ENCODE data around the gene BCKDHB. TPM values are rescaled to one million over a fixed set of nuclear protein-coding genes. Genes with fewer than 3 reads are reported as not detected.

Gene BCKDHB
- total and polyA plus RNA-seq, 2 of the 4 experiments (the other 2 are of a cell fraction), result 11.2 to 11.8 TPM

DNA sequence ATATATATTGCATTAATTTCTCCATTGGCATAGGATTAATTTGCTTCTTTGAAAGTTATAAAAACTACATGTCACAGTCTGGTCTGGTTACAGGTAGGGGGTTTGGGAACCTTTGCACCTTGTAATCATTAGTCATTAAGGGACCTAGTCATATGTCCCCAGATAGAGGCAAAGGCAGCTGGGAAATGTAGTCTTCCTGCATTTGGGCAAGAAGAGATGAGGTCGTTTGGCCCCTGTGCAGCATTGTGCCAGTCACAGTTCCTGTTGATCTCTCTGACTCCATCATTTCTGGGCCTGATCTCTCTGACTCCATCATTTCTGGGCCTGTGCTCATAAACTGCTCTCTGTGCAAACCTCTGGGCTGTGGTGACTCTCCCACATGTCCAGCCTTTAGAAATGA lies 73.2 kb downstream of the BCKDHB start:
- peaks cover 10% of the 10 kb centered on the region for H3K4me1 ChIP-seq (ENCODE audit: control insufficient read depth, insufficient read depth, low read length)
- DNase-seq, result peak; percentile 7
- peak overlapping the region; percentile 1; the same call in 1 of the 2 replicates for H3K4ac ChIP-seq (ENCODE audit: low read depth, low read length)
- POLR2A ChIA-PET (ENCODE audit: unreplicated experiment), result no interaction called here
- in situ Hi-C loops (cut with MboI; ENCODE audit: low sequenced_read_pairs) (no loop called here), dilution Hi-C loops (cut with HindIII; ENCODE audit: low sequenced_read_pairs, unreplicated experiment) (no loop called here), intact Hi-C loops (cut with micrococcal nuclease) (no loop called here)
- H2BK120ac ChIP-seq (ENCODE audit: low read depth, low read length), result 0 out of 2 replicates have a peak overlapping the region, but pooled peaks have one; percentile 20
- H2AK9ac ChIP-seq (replicated peaks; ENCODE audit: low read depth, low read length, poor library complexity), result no peak overlapping the region
- peaks cover 5% of the 10 kb centered on the region for H3K9me1 ChIP-seq (ENCODE audit: insufficient read depth, low read length)
- peak overlapping the region; percentile 0; the same call in 1 of the 2 replicates for H3K14ac ChIP-seq (replicated peaks; ENCODE audit: low read depth, low read length)
- H3K56ac ChIP-seq (ENCODE audit: extremely low read depth, insufficient read depth, low read length), result no peak overlapping the region
- CTCF ChIA-PET, result interaction anchor here (0.5 kb wide), 1 partner anchor 568 kb away, joined by 3 read pairs; no protein-coding TSS in a partner anchor
- no peak overlapping the region for H3K18ac ChIP-seq (ENCODE audit: low read depth, low read length)
- H3K27me3 ChIP-seq (ENCODE audit: control insufficient read depth, insufficient read depth, low read length), result no peaks in the 10 kb centered on the region
- 50% methylated on average over 1 of the region's 1 CpG; no CpG with 5 or more reads in 1 of the 2 experiments for WGBS, 2 experiments (ENCODE audit: extremely low coverage in 2 of 2, insufficient read length in 1 of 2)
- no peak overlapping the region for H3K27ac ChIP-seq (ENCODE audit: insufficient read depth, low read length)
- no peak overlapping the region for H2AFZ ChIP-seq (replicated peaks; ENCODE audit: low read length, poor library complexity)
- peak overlapping the region; percentile 45; the same call in 1 of the 2 replicates for H2BK20ac ChIP-seq (ENCODE audit: low read depth, low read length)
- no peak overlapping the region for H2AK5ac ChIP-seq (ENCODE audit: low read depth, low read length)
- no peak overlapping the region for H3K23ac ChIP-seq (ENCODE audit: low read depth, low read length)
- no peak overlapping the region for H2BK5ac ChIP-seq (ENCODE audit: low read depth, low read length, poor library complexity, severe bottlenecking)
- no peaks in the 10 kb centered on the region for H3K36me3 ChIP-seq (ENCODE audit: control insufficient read depth, insufficient read depth, low read length)
- no peak for ATAC-seq (ENCODE audit: low read depth)
- H4K8ac ChIP-seq (ENCODE audit: low read depth in 2 of 2, low read length in 2 of 2), result no peak overlapping the region; a peak in 1 of 4 replicates
- no peak overlapping the region for H3K4me3 ChIP-seq (ENCODE audit: insufficient read depth, low read depth, low read length)
- BruUV-seq (replicated peaks), result no TSS peak
- H3K79me1 ChIP-seq (ENCODE audit: low read depth in 1 of 2, low read length in 2 of 2), result peaks cover 0 to 5% of the 10 kb centered on the region in 2 experiments; a peak in 2 of 4 replicates
- H4K91ac ChIP-seq (ENCODE audit: insufficient read depth, low read depth, low read length), result no peak overlapping the region
- no peak overlapping the region for H3K4me2 ChIP-seq (ENCODE audit: low read depth, low read length)
- H4K5ac ChIP-seq (ENCODE audit: low read depth, low read length), result no peak overlapping the region
- TF ChIP-seq BHLHE40 (IDR thresholded peaks at IDR 0.05; ENCODE audit: low read depth, low read length), result no peak
- no peak for TF ChIP-seq FOS (IDR thresholded peaks at IDR 0.05; ENCODE audit: low read depth, low read length)
- TF ChIP-seq CTCF (conservative IDR thresholded peaks at IDR 0.05; ENCODE audit: low read depth, low read length), result no peak
- no peak for TF ChIP-seq NFE2L2 (IDR thresholded peaks at IDR 0.05; ENCODE audit: low read depth, low read length)
- 0 out of 3 replicates have a peak overlapping the region, but pooled peaks have one; percentile 11 for H2BK15ac ChIP-seq (ENCODE audit: low read depth, low read length)
- no peaks in the 10 kb centered on the region for H3K9me3 ChIP-seq (ENCODE audit: control insufficient read depth, insufficient read depth, low read length)
- no peak overlapping the region for H3K9ac ChIP-seq (ENCODE audit: low read depth, low read length)
- H4K20me1 ChIP-seq (ENCODE audit: insufficient read depth, low read length), result no peaks in the 10 kb centered on the region

All from IMR-90 (cell line).